K562 treated with DMSO at 1 percent for 4 hours (cell line): ENCODE data around the gene UBTFL1. TPM values are rescaled to one million over a fixed set of nuclear protein-coding genes. Genes with fewer than 3 reads are reported as not detected.

ENCODE experiments used
- total RNA-seq: library from RNA; unstranded; fragments of 300-600 nt; gene quantifications from 2 replicates; pipeline ENCODE4 v1.2.3, GENCODE V29; 2022; ENCODE audit not compliant: insufficient read depth

The UBTFL1 gene, protein sequence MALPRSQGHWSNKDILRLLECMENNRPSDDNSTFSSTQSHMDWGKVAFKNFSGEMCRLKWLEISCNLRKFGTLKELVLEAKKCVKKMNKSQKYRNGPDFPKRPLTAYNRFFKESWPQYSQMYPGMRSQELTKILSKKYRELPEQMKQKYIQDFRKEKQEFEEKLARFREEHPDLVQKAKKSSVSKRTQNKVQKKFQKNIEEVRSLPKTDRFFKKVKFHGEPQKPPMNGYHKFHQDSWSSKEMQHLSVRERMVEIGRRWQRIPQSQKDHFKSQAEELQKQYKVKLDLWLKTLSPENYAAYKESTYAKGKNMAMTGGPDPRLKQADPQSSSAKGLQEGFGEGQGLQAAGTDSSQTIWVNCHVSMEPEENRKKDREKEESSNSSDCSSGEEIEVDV
- total RNA-seq, result not detected in 2 replicates

DNA sequence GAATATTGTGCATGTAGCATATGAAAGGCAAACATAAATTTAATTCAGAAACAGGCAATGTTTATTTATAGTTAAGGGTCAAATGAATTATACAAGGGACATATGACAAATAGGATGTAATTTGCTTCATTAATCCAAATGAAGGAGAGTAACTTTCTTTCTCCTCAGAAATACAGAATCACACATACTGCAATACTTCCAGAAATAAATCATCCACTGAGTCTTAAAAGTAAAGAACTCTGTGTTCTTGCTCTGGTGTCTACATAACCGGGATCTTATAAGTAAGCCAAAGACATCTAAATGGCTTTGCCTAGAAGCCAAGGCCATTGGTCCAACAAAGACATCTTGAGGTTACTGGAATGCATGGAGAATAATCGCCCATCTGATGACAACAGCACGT is at the start of gene UBTFL1:
UBTFL1 (plus strand) TSS at position 301 of the 400 bp plus-strand sequence; CDS start at position 301, 0 bp downstream.

DNA sequence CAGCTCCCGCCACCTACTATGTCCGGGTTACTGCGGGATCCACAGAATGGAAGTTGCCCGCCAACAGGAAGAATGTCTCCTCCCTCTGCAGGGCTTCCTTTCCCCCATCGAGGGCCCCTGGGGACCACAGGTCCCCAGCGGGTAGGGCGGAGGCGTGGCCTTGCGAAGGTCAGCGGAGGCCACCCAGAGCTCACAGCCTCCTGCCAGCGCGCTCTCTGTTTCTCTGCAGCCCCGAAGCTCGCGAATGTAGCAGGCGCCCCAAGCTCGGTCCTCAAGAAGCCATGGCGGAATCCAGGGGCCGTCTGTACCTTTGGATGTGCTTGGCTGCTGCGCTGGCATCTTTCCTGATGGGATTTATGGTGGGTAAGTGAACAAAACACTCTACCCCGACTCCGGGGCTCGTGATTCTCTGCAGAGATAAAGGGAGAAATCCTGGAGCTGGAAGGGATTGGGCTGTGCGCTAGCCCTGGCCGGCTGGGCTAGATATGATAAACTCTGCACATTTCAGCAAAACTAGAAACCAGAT is 48.8 kb downstream of the UBTFL1 start, which contains the start of gene NAALAD2:
NAALAD2 (plus strand) TSS at position 186 of the 526 bp plus-strand sequence; CDS start at position 282, 96 bp downstream.

Other genes starting within 250 kb of the UBTFL1 start
- not detected in 2 replicates for gene TRIM64B, start 207.5 kb upstream of the UBTFL1 start, total RNA-seq
- gene TRIM49D1, start 163.7 kb upstream of the UBTFL1 start, total RNA-seq, result not detected in 2 replicates
- gene TRIM49D2, start 161.9 kb upstream of the UBTFL1 start, total RNA-seq, result not detected in 2 replicates
- gene TRIM64, start 119.9 kb upstream of the UBTFL1 start, total RNA-seq, result not detected in 2 replicates
- gene TRIM49C, start 54.8 kb upstream of the UBTFL1 start, total RNA-seq, result not detected in 2 replicates
- gene NAALAD2, start 48.7 kb downstream of the UBTFL1 start, total RNA-seq, result 0.65 and 1.2 TPM in 2 replicates
- gene CHORDC1, start 137.1 kb downstream of the UBTFL1 start, total RNA-seq, result 35.0 and 41.4 TPM in 2 replicates